GM18508 (cell line): ENCODE data around the gene DOK5.

ENCODE experiments used
- ATAC-seq: cut with Tn5 transposase; IDR thresholded peaks from one replicate; pipeline ENCODE4 v1.9.1; 2021; ENCODE audit warnings: moderate number of reproducible peaks; ENCODE audit not compliant: insufficient read depth, unreplicated experiment

Gene DOK5

GRCh38 chr20:54601831-54602515 lies 126.6 kb downstream of the DOK5 start:
- no peak for ATAC-seq

GRCh38 chr20:54605319-54605718 lies 129.9 kb downstream of the DOK5 start:
- ATAC-seq, result no peak

- ATAC-seq, result peak; percentile 89
Measured at GRCh38 chr20:54606380-54606779, 131.0 kb downstream of the DOK5 start.

GRCh38 chr20:54608039-54608745 lies 132.8 kb downstream of the DOK5 start:
- no peak for ATAC-seq

- no peak for ATAC-seq
Measured at GRCh38 chr20:54608943-54609342, 133.6 kb downstream of the DOK5 start.

- ATAC-seq, result no peak
Measured at GRCh38 chr20:54611708-54612412, 136.5 kb downstream of the DOK5 start.

GRCh38 chr20:54618412-54618811 lies 143.0 kb downstream of the DOK5 start:
- ATAC-seq, result no peak

GRCh38 chr20:54619181-54619580 lies 143.8 kb downstream of the DOK5 start:
- ATAC-seq, result no peak

GRCh38 chr20:54619682-54620081 lies 144.3 kb downstream of the DOK5 start:
- ATAC-seq, result no peak

GRCh38 chr20:54620611-54621010 lies 145.2 kb downstream of the DOK5 start:
- ATAC-seq, result no peak

GRCh38 chr20:54622333-54623295 lies 147.2 kb downstream of the DOK5 start:
- no peak for ATAC-seq

GRCh38 chr20:54623991-54624569 lies 148.7 kb downstream of the DOK5 start:
- no peak for ATAC-seq

- no peak for ATAC-seq
Measured at GRCh38 chr20:54624706-54625390, 149.5 kb downstream of the DOK5 start.

GRCh38 chr20:54625497-54625896 lies 150.1 kb downstream of the DOK5 start:
- no peak for ATAC-seq

- no peak for ATAC-seq
Measured at GRCh38 chr20:54626126-54626525, 150.7 kb downstream of the DOK5 start.

GRCh38 chr20:54629632-54630031 lies 154.2 kb downstream of the DOK5 start:
- ATAC-seq, result no peak

- ATAC-seq, result no peak
Measured at GRCh38 chr20:54630582-54630981, 155.2 kb downstream of the DOK5 start.

GRCh38 chr20:54631059-54631458 lies 155.7 kb downstream of the DOK5 start:
- no peak for ATAC-seq
